A549 (cell line): ENCODE results near the gene RAPGEFL1. TPM values are rescaled to one million over a fixed set of nuclear protein-coding genes. Genes with fewer than 3 reads are reported as not detected.

Experiments used
- ATAC-seq, 2 experiments: fragments of 200-7000 bp in 1 of 2; fragments of >200 bp in 1 of 2; cut with Nextera tagmentation in 1 of 2; cut with Tn5 transposase in 1 of 2; 3 replicates each; pipeline versions ENCODE4 v1.8.0 to v1.9.1; 2018 to 2020; ENCODE audit warnings: mild to moderate bottlenecking in 1 of 2, moderate library complexity in 1 of 2
- CTCF ChIA-PET: fragments of 300-600 bp; sonication (Branson Sonifier 250); formaldehyde crosslinking; extraction: SDS; loops from one replicate; lab custom pipeline; 2021; ENCODE audit warnings: antibody characterized with exemption, inconsistent platforms; lab: Yijun Ruan, JAX
- POLR2A ChIA-PET: fragments of 350-600 bp; formaldehyde crosslinking; extraction: SDS; loops from one replicate; lab custom pipeline; 2021; ENCODE audit warnings: antibody characterized with exemption, inconsistent platforms; lab: Yijun Ruan, JAX
- DNase-seq, 2 experiments: peaks; one replicate each; pipeline versions ENCODE4 v3.0.0 to v3.0.0-alpha.2; 2011 to 2016; ENCODE audit warnings: low read depth in 1 of 2, low spot score in 1 of 2
- FAIRE-seq: peaks from 2 replicates; lab custom pipeline; 2011; peaks lifted over from hg19 to GRCh38; lab: Jason Lieb, UNC
- H3K27ac ChIP-seq, 2 experiments: fragments of >200 bp; sonication (Bioruptor Twin); formaldehyde crosslinking; 3 replicates each; pipeline ENCODE4 v1.5.1; 2016 to 2017
- H3K4me1 ChIP-seq: fragments of >200 bp; sonication (Bioruptor Twin); formaldehyde crosslinking; 3 replicates; pipeline ENCODE4 v1.6.1; 2016
- H3K4me2 ChIP-seq: fragments of >200 bp; sonication (Bioruptor Twin); formaldehyde crosslinking; 3 replicates; pipeline ENCODE4 v1.6.1; 2016
- H3K4me3 ChIP-seq: fragments of >200 bp; sonication (Bioruptor Twin); formaldehyde crosslinking; 3 replicates; pipeline ENCODE4 v1.5.1; 2016
- H3K9me3 ChIP-seq: fragments of >200 bp; sonication (Bioruptor Twin); formaldehyde crosslinking; 3 replicates; pipeline ENCODE4 v1.6.1; 2016
- BHLHE40 ChIP-seq: IDR thresholded peaks from 2 replicates; pipeline ENCODE4 v1.6.1; 2012; ENCODE audit warnings: low read depth, low read length, inconsistent platforms
- CBX2 ChIP-seq: fragments of 200-600 bp; sonication (generic); IDR thresholded peaks from 2 replicates; pipeline ENCODE4 v1.6.1; 2016; ENCODE audit warnings: low read depth, mild to moderate bottlenecking, borderline replicate concordance
- CBX8 ChIP-seq: fragments of 200-600 bp; sonication (generic); IDR thresholded peaks from 2 replicates; pipeline ENCODE4 v1.6.1; 2016
- CEBPB ChIP-seq, 2 experiments: fragments of >200 bp in 1 of 2; sonication (Bioruptor Twin) in 1 of 2; formaldehyde crosslinking in 1 of 2; IDR thresholded peaks; 2 replicates each; pipeline ENCODE4 v1.6.1; 2012 to 2016
- FOSB ChIP-seq: fragments of 250-450 bp; sonication (Bioruptor Pico); IDR thresholded peaks from 2 replicates; pipeline ENCODE4 v1.5.0; 2020; ENCODE audit warnings: mild to moderate bottlenecking, moderate library complexity
- FOSL2 ChIP-seq, 2 experiments: fragments of 450-650 bp in 1 of 2; fragments of >200 bp in 1 of 2; sonication (Bioruptor Twin) in 1 of 2; formaldehyde crosslinking; IDR thresholded peaks; 2 replicates each; pipeline versions ENCODE4 v1.5.0 to v1.6.1; 2016 to 2020; ENCODE audit warnings: mild to moderate bottlenecking in 1 of 2, moderate library complexity in 1 of 2
- HOXA7 ChIP-seq: fragments of 250-450 bp; sonication (Bioruptor Pico); IDR thresholded peaks from 2 replicates; pipeline ENCODE4 v1.5.0; 2020; ENCODE audit warnings: mild to moderate bottlenecking, moderate library complexity
- HOXB5 ChIP-seq: fragments of 250-450 bp; sonication (Bioruptor Pico); IDR thresholded peaks from 2 replicates; pipeline ENCODE4 v1.5.0; 2020; ENCODE audit warnings: mild to moderate bottlenecking, moderate library complexity
- MAZ ChIP-seq: fragments of 150-350 bp; IDR thresholded peaks from 2 replicates; pipeline ENCODE4 v1.6.1; 2014; ENCODE audit warnings: antibody characterized with exemption, low read depth, low read length, borderline replicate concordance
- MYC ChIP-seq: IDR thresholded peaks from 2 replicates; pipeline ENCODE4 v1.6.1; 2012; ENCODE audit warnings: mild to moderate bottlenecking, inconsistent platforms, low read length, improper control_type of control experiment, borderline replicate concordance
- NFE2L2 ChIP-seq: fragments of 150-350 bp; conservative IDR thresholded peaks from 2 replicates; pipeline ENCODE4 v1.6.1; 2014; ENCODE audit warnings: low read length
- NR3C1 ChIP-seq: fragments of >200 bp; sonication (Bioruptor Twin); formaldehyde crosslinking; IDR thresholded peaks from 3 replicates; pipeline ENCODE4 v1.6.1; 2017
- POLR2A ChIP-seq: IDR thresholded peaks from 2 replicates; pipeline ENCODE4 v1.6.1; 2012; ENCODE audit warnings: mild to moderate bottlenecking, low read length
- RAD21 ChIP-seq, 2 experiments: fragments of >200 bp in 1 of 2; sonication (Bioruptor Twin) in 1 of 2; formaldehyde crosslinking in 1 of 2; IDR thresholded peaks in 1 of 2; conservative IDR thresholded peaks in 1 of 2; 2 replicates in 1 of 2; 3 replicates in 1 of 2; pipeline ENCODE4 v1.6.1; 2012 to 2018; ENCODE audit warnings: inconsistent platforms in 1 of 2
- RARB ChIP-seq: fragments of 250-450 bp; sonication (Bioruptor Pico); IDR thresholded peaks from 2 replicates; pipeline ENCODE4 v1.8.0; 2021; ENCODE audit warnings: mild to moderate bottlenecking, moderate library complexity
- RCOR1 ChIP-seq: fragments of 150-350 bp; IDR thresholded peaks from 2 replicates; pipeline ENCODE4 v1.6.1; 2014; ENCODE audit warnings: antibody characterized with exemption, low read length, low read depth
- REST ChIP-seq: fragments of 200-600 bp; sonication (generic); IDR thresholded peaks from 2 replicates; pipeline ENCODE4 v1.6.1; 2016; ENCODE audit warnings: antibody characterized with exemption, mild to moderate bottlenecking, moderate library complexity
- RFX5 ChIP-seq: fragments of 450-650 bp; IDR thresholded peaks from 2 replicates; pipeline ENCODE4 v1.7.1; 2014; ENCODE audit warnings: antibody characterized with exemption, mild to moderate bottlenecking, moderate library complexity
- RNF2 ChIP-seq: fragments of 200-600 bp; sonication (generic); IDR thresholded peaks from 2 replicates; pipeline ENCODE4 v1.6.1; 2016; ENCODE audit warnings: low read depth, mild to moderate bottlenecking, antibody characterized with exemption, moderate library complexity, borderline replicate concordance
- SMC3 ChIP-seq: fragments of >200 bp; sonication (Bioruptor Twin); formaldehyde crosslinking; IDR thresholded peaks from 3 replicates; pipeline ENCODE4 v1.6.1; 2018; ENCODE audit warnings: inconsistent platforms
- TFCP2L1 ChIP-seq: fragments of 250-450 bp; sonication (Bioruptor Pico); IDR thresholded peaks from 2 replicates; pipeline ENCODE4 v1.5.0; 2021; ENCODE audit warnings: mild to moderate bottlenecking
- USF2 ChIP-seq: fragments of 450-650 bp; IDR thresholded peaks from 2 replicates; pipeline ENCODE4 v1.6.1; 2014; ENCODE audit warnings: antibody characterized with exemption
- ZNF302 ChIP-seq: fragments of 250-450 bp; sonication (Bioruptor Pico); IDR thresholded peaks from 2 replicates; pipeline ENCODE4 v1.9.0; 2021; ENCODE audit warnings: inconsistent platforms, mild to moderate bottlenecking, moderate library complexity
- ZSCAN20 ChIP-seq: fragments of 250-450 bp; sonication (Bioruptor Pico); IDR thresholded peaks from 2 replicates; pipeline ENCODE4 v1.8.0; 2022; ENCODE audit warnings: mild to moderate bottlenecking, moderate library complexity
- WGBS: methylation state at CpG from one replicate; pipeline ENCODE4 v1.1.6; 2017; ENCODE audit errors: missing lambda C conversion rate; 5-methylcytosine and 5-hydroxymethylcytosine counted together
- polyA plus RNA-seq, 4 experiments: library from polyadenylated mRNA; depleted of rRNA in 3 of 4; stranded (reverse); fragments of >200 nt; fragmentation: RNase III in 1 of 4; extraction: RNeasy Plus Mini Kit Qiagen cat#74134 plus additional on column Dnase treatment in 1 of 4; gene quantifications; 2 replicates in 3 of 4; 3 replicates in 1 of 4; pipeline ENCODE4 v1.2.3, GENCODE V29; 2011 to 2017
- TF ChIP-seq, protein P1 (sequence below): IDR thresholded peaks from 2 replicates; pipeline ENCODE4 v1.6.1; 2012; ENCODE audit warnings: low read depth, borderline replicate concordance
- TF ChIP-seq, protein P2 (sequence below): IDR thresholded peaks from 2 replicates; pipeline ENCODE4 v1.6.1; 2012
- TF ChIP-seq, protein P3 (sequence below): IDR thresholded peaks from 2 replicates; pipeline ENCODE4 v1.6.1; 2012
- TF ChIP-seq, protein P4 (sequence below): fragments of >200 bp; sonication (Bioruptor Twin); formaldehyde crosslinking; IDR thresholded peaks from 3 replicates; pipeline ENCODE4 v1.5.1; 2016
- TF ChIP-seq, protein P5 (sequence below): fragments of 150-350 bp; IDR thresholded peaks from 2 replicates; pipeline ENCODE4 v1.6.1; 2014; ENCODE audit warnings: low read depth, mild to moderate bottlenecking, low read length

Gene RAPGEFL1
- polyA plus RNA-seq, 2 of the 4 experiments (the other 2 are of a cell fraction): 4.1 to 4.8 TPM

DNA sequence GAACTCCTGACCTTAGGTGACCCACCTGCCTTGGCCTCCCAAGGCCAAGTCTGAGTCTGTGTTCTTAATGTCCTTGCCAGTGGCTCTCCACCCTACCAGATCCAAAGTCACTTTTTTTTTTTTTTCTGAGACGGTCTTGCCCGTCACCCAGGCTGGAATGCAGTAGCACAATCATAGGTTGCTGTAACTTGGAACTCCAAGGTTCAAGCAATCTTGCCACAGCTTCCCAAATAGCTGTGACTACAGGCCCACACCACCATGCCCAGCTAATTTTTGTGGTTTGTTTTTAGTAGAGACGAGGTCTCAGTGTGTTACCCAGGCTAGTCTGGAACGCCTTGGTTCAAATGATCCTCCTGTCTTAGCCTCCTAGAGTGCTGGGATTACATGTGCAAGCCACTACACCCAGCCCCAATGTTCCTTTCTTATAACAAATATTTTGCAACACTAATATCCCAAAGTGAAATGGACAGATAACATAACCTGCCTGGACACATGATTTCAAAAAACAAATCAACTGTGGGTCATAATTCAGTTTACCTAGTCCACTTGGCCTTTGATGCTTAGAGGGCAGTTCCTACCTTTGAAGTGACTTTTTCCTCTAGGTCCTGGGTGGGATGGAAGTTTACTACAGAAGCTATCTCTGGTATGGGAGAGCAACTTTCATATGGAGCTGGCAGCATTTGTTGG lies 4.0 kb upstream of the RAPGEFL1 start:
- ATAC-seq (no peak), FAIRE-seq (no peak), DNase-seq (no peak)
- CTCF ChIA-PET: interaction anchor here (0.8 to 16.5 kb wide), 13 partner anchors 11 to 181 kb away, joined by 3 to 195 read pairs (median 6); partner anchors contain the start of gene WIPF2
- POLR2A ChIA-PET: interaction anchor here (1.1 to 1.3 kb wide), 3 partner anchors 18 to 52 kb away, joined by 3 to 5 read pairs (median 4); partner anchors contain the start of gene CASC3
- TF ChIP-seq FOSL2 (IDR thresholded peaks at IDR 0.05): no peak
- TF ChIP-seq FOSL2 (CRISPR knock-in tag; IDR thresholded peaks at IDR 0.05): no peak
- TF ChIP-seq BHLHE40: no peak
- TF ChIP-seq ZNF302 (CRISPR knock-in tag): no peak
- no peak for TF ChIP-seq HOXA7 (CRISPR knock-in tag)
- TF ChIP-seq CBX2: no peak
- no peak for TF ChIP-seq MYC
- TF ChIP-seq RNF2: no peak
- no peak for TF ChIP-seq REST
- TF ChIP-seq TFCP2L1: no peak
- no peak for TF ChIP-seq FOSB (CRISPR knock-in tag)
- TF ChIP-seq ZSCAN20: no peak
- TF ChIP-seq SMC3: no peak
- TF ChIP-seq HOXB5: no peak
- TF ChIP-seq CEBPB (IDR thresholded peaks at IDR 0.05): no peak
- TF ChIP-seq NFE2L2: no peak
- TF ChIP-seq MAZ: no peak
- TF ChIP-seq RARB (CRISPR knock-in tag): no peak
- no peak for TF ChIP-seq NR3C1
- no peak for TF ChIP-seq USF2
- TF ChIP-seq, protein P1, sequence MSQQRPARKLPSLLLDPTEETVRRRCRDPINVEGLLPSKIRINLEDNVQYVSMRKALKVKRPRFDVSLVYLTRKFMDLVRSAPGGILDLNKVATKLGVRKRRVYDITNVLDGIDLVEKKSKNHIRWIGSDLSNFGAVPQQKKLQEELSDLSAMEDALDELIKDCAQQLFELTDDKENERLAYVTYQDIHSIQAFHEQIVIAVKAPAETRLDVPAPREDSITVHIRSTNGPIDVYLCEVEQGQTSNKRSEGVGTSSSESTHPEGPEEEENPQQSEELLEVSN: no peak
- Histone ChIP-seq H3K4me1 (peaks cover 8% of the 10 kb centered on the region; the same call in 2 of the 3 replicates), H3K27ac (no peak overlapping the region), H3K9me3 (no peaks in the 10 kb centered on the region), H3K4me2 (no peak overlapping the region), H3K4me3 (no peak overlapping the region)
- 97% methylated on average over 4 of the region's 4 CpGs for WGBS

DNA sequence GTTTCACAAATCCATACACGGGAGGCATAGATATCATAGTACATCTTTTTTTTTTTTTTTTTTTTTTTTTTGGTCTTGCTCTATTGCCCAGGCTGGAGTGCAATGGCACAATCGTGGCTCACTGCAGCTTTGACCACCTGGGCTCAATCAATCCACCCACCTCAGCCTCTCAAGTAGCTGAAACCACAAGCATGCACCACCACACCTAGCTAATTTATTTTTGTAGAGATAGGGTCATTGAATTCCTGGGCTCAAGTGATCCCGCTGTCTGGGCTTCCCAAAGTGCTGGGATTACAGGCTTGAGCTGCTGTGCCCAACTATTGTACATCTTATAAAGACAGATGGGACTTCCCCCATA lies 3.5 kb upstream of the RAPGEFL1 start:
- no peak for FAIRE-seq
- no peak for TF ChIP-seq MAZ
- no peak for TF ChIP-seq RAD21 (conservative IDR thresholded peaks at IDR 0.05 in 1 of 2, IDR thresholded peaks at IDR 0.05 in 1 of 2)
- TF ChIP-seq, protein P2, sequence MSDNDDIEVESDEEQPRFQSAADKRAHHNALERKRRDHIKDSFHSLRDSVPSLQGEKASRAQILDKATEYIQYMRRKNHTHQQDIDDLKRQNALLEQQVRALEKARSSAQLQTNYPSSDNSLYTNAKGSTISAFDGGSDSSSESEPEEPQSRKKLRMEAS: no peak
- TF ChIP-seq RFX5: no peak
- no peak for TF ChIP-seq CBX8
- no peak for TF ChIP-seq BHLHE40
- TF ChIP-seq RCOR1: no peak
- TF ChIP-seq TFCP2L1: no peak
- TF ChIP-seq, protein P3, sequence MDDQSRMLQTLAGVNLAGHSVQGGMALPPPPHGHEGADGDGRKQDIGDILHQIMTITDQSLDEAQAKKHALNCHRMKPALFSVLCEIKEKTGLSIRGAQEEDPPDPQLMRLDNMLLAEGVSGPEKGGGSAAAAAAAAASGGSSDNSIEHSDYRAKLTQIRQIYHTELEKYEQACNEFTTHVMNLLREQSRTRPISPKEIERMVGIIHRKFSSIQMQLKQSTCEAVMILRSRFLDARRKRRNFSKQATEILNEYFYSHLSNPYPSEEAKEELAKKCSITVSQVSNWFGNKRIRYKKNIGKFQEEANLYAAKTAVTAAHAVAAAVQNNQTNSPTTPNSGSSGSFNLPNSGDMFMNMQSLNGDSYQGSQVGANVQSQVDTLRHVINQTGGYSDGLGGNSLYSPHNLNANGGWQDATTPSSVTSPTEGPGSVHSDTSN: no peak
- TF ChIP-seq, protein P4, sequence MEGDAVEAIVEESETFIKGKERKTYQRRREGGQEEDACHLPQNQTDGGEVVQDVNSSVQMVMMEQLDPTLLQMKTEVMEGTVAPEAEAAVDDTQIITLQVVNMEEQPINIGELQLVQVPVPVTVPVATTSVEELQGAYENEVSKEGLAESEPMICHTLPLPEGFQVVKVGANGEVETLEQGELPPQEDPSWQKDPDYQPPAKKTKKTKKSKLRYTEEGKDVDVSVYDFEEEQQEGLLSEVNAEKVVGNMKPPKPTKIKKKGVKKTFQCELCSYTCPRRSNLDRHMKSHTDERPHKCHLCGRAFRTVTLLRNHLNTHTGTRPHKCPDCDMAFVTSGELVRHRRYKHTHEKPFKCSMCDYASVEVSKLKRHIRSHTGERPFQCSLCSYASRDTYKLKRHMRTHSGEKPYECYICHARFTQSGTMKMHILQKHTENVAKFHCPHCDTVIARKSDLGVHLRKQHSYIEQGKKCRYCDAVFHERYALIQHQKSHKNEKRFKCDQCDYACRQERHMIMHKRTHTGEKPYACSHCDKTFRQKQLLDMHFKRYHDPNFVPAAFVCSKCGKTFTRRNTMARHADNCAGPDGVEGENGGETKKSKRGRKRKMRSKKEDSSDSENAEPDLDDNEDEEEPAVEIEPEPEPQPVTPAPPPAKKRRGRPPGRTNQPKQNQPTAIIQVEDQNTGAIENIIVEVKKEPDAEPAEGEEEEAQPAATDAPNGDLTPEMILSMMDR: no peak
- TF ChIP-seq, protein P5, sequence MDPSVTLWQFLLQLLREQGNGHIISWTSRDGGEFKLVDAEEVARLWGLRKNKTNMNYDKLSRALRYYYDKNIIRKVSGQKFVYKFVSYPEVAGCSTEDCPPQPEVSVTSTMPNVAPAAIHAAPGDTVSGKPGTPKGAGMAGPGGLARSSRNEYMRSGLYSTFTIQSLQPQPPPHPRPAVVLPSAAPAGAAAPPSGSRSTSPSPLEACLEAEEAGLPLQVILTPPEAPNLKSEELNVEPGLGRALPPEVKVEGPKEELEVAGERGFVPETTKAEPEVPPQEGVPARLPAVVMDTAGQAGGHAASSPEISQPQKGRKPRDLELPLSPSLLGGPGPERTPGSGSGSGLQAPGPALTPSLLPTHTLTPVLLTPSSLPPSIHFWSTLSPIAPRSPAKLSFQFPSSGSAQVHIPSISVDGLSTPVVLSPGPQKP: no peak
- no peak for TF ChIP-seq POLR2A

More for the DNA sequence above, 3.5 kb upstream of the RAPGEFL1 start:
- Histone ChIP-seq H3K4me3 (no peak overlapping the region), H3K4me1 (peaks cover 7% of the 10 kb centered on the region; the same call in 1 of the 3 replicates), H3K4me2 (no peak overlapping the region), H3K27ac (no peak overlapping the region), H3K9me3 (no peaks in the 10 kb centered on the region)
- POLR2A ChIA-PET: interaction anchor here (1.1 to 1.3 kb wide), 2 partner anchors 18 to 34 kb away, joined by 4 to 5 read pairs; partner anchors contain the start of gene CASC3
- ATAC-seq (no peak), DNase-seq (no peak)
- WGBS: 83% methylated on average over 3 of the region's 3 CpGs
- CTCF ChIA-PET: interaction anchor here (1.3 to 16.5 kb wide), 9 partner anchors 11 to 181 kb away, joined by 3 to 195 read pairs (median 9); partner anchors contain the start of gene WIPF2
